Astrocyte of the cerebellum (primary cell): ENCODE measurements around the gene MTMR6.
"Not testable (repeated sequence)": the region's sequence is repeated elsewhere in the genome, so short reads cannot be mapped to it uniquely, and the experiment has no call there.

ENCODE experiments used
- DNase-seq: peaks from one replicate; pipeline ENCODE4 v3.0.0-alpha.2; 2011; ENCODE audit warnings: low read depth
- H3K4me3 ChIP-seq: 2 replicates; pipeline ENCODE4 v1.5.1; 2011; ENCODE audit warnings: mild to moderate bottlenecking, low read depth, low read length, moderate library complexity
- CTCF ChIP-seq: IDR thresholded peaks from 2 replicates; pipeline ENCODE4 v1.5.1; 2012; ENCODE audit warnings: low read length, low read depth, moderate library complexity, mild to moderate bottlenecking; ENCODE audit errors: missing control alignments
- in situ Hi-C: cut with HindIII; loops from 2 replicates; pipeline ENCODE4 v1.10.0; 2017; ENCODE audit warnings: low sequenced_read_pairs

Gene MTMR6

DNA sequence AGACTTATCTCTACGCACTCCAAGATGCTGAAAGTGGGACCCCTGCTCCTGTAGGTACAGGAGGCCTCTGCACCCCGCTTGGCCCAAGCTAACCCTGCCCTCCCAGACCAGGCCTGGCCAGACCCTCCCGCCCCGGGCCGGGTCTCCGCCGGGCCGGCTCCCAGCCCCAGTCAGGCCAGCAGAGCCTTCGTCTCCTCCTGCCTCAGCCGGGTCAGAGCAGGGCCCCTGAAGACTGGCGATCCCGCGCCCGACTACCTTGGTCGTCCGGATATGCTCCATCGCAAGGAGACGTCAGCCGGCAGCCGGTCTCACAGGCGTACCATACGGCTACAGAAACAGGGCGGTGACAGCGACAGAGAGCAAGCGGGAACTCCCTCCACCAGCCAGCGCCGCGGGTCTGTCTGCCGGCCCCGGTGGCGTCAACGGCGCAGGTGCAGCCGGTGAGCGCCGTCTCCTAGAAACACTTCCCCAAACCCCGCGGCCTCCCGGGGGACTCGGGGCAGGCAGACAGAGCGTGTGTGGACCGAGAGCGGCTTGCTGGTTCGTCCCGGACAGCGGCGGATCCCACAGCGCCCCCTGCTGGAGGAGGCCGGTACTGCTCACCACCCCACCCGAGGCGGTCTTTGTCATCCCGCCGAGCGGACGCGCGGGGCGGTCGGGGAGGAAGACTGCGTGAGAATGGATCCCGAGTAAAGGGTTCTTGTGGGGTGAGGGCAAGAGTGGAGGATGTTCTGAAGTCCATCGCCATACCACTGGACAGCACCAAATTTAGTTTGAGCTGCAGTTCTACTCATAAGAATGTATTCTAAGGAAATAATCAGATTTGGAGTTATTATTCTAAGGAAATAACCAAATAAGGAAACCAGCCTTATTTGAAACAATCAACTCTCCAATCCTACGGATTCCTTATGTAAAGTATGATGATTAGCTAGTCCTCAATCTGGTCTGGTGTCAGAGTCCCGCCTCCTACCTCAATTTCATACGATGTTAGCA is at the start of gene MTMR6:
Gene MTMR6, minus strand, starts transcription at position 520 of the 993 bp plus-strand sequence. Its CDS starts 241 bp downstream, at position 279.
- peak within 1 kb of the TSS; percentile 81 for H3K4me3 ChIP-seq
- in situ Hi-C loops: no loop called here
- peak; percentile 95 for TF ChIP-seq CTCF
- peak; percentile 46 for DNase-seq

GRCh38 chr13:25335856-25336255 is 48.6 kb upstream of the MTMR6 start:
- H3K4me3 ChIP-seq: no peak overlapping the region
- TF ChIP-seq CTCF: no peak
- in situ Hi-C loops: no loop called here
- peak; percentile 4 for DNase-seq

DNA sequence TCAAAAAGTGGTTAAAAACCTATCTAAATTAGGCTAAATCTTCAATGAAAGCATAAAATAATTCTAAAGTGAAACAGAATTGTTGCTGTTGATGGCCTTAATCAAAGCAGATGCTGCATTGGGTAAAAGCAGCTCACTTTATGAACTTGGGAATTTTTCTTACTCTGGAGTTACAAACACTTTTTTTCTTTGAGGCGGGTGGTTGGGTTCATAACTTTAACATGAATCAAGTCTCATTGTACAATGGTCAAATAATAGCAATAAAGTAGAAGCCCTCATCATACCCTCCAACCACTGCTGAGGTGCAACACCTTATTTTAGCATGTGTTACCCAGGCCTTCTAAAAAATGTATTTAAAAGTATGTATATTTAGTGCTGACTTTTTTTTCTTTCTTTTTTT is 43.3 kb upstream of the MTMR6 start:
- no peak overlapping the region for H3K4me3 ChIP-seq
- peak; percentile 3 for DNase-seq
- in situ Hi-C loops: no loop called here
- no peak for TF ChIP-seq CTCF

DNA sequence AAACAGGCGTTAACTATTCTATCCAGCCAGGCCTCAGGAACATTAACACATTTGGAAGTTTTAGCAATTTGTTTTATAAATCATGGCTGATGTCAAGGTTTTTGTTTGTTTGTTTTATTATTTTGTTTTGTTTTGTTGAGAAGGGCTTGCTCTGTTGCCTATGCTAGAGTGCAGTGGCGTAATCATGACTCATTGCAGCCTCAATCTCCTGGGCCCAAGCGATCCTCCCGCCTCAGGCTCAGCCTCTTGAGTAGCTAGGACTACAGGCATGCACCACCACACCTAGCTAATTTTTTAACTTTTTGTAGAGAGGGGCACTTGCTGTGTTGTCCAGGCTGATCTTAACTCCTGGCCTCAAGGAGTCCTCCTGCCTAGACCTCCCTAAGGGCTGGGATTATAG is 42.4 kb upstream of the MTMR6 start:
- no peak overlapping the region for H3K4me3 ChIP-seq
- TF ChIP-seq CTCF: no peak
- in situ Hi-C loops: no loop called here
- no peak for DNase-seq

- in situ Hi-C loops: no loop called here
- TF ChIP-seq CTCF: no peak
- no peak for DNase-seq
- H3K4me3 ChIP-seq: no peak overlapping the region
Observed at GRCh38 chr13:25324100-25324499, 36.8 kb upstream of the MTMR6 start.

- DNase-seq: no peak
- in situ Hi-C loops: no loop called here
- H3K4me3 ChIP-seq: no peak overlapping the region
- TF ChIP-seq CTCF: no peak
Observed at GRCh38 chr13:25319771-25320170, 32.5 kb upstream of the MTMR6 start.

DNA sequence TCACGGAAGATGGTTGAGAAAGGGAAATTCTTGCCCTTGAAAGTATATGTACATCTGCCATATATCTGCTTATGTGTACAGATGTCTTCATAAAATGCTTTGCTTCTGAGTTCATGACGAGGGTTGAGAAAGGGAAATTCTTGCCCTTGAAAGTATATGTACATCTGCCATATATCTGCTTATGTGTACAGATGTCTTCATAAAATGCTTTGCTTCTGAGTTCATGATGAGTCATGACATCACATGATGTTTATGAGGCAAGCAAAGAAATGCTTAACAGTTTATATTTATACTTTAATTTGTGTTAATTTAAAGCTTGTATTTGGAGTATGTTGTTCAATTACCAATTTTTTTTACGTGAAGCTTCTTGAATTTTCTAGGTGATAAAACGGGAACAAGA is 31.7 kb upstream of the MTMR6 start:
- H3K4me3 ChIP-seq, in situ Hi-C loops, DNase-seq: not testable (repeated sequence)
